GM20000 (cell line): ENCODE results near the gene CCR5.
"Not testable (repeated sequence)": the region's sequence is repeated elsewhere in the genome, so short reads cannot be mapped to it uniquely, and the experiment has no call there.

ENCODE experiments used
- DNase-seq: peaks from one replicate; pipeline ENCODE4 v3.0.0; 2012; ENCODE audit warnings: low spot score
- CTCF ChIP-seq: IDR thresholded peaks from 2 replicates; pipeline ENCODE4 v1.5.1; 2012; ENCODE audit warnings: mild to moderate bottlenecking, control low read depth; ENCODE audit errors: extremely low read depth, missing control alignments

CCR5 gene

GRCh38 chr3:46398186-46398955, 27.6 kb downstream of the CCR5 start:
- no peak for DNase-seq
- no peak for TF ChIP-seq CTCF

- TF ChIP-seq CTCF = no peak
- no peak for DNase-seq
Observed at GRCh38 chr3:46399098-46399497, 28.4 kb downstream of the CCR5 start.

GRCh38 chr3:46399557-46399956, 28.8 kb downstream of the CCR5 start:
- DNase-seq = no peak
- TF ChIP-seq CTCF = no peak

- no peak for TF ChIP-seq CTCF
- no peak for DNase-seq
Observed at GRCh38 chr3:46400000-46400734, 29.4 kb downstream of the CCR5 start.

GRCh38 chr3:46400846-46401245, 30.1 kb downstream of the CCR5 start:
- no peak for DNase-seq
- TF ChIP-seq CTCF = no peak

- DNase-seq = no peak
- no peak for TF ChIP-seq CTCF
Observed at GRCh38 chr3:46401579-46401978, 30.8 kb downstream of the CCR5 start.

- not testable (repeated sequence) for DNase-seq
Observed at GRCh38 chr3:46402902-46403301, 32.2 kb downstream of the CCR5 start.
